GM12872 (cell line): ENCODE results near the gene TMEM39A.

Experiments
- CTCF ChIP-seq: IDR thresholded peaks from 3 replicates; pipeline ENCODE4 v1.5.1; 2011; ENCODE audit warnings: low read depth, mild to moderate bottlenecking, low read length, moderate library complexity; ENCODE audit not compliant: insufficient read depth

TMEM39A gene

GRCh38 chr3:119395923-119396358, 67.5 kb downstream of the TMEM39A start:
- TF ChIP-seq CTCF, result no peak

- TF ChIP-seq CTCF, result no peak
Observed at GRCh38 chr3:119388577-119388976, 74.8 kb downstream of the TMEM39A start.

GRCh38 chr3:119382134-119382533, 81.3 kb downstream of the TMEM39A start:
- TF ChIP-seq CTCF, result no peak

GRCh38 chr3:119380697-119381096, 82.7 kb downstream of the TMEM39A start:
- TF ChIP-seq CTCF, result peak; percentile 10; the same call in 1 of the 3 replicates
